Measurements from ENCODE around the gene ST6GALNAC3. TPM values are rescaled to one million over a fixed set of nuclear protein-coding genes. Genes with fewer than 3 reads are reported as not detected.

The ST6GALNAC3 gene
- total RNA-seq, 2 experiments from 2014 or later: 0.50 to 1.2 TPM

DNA sequence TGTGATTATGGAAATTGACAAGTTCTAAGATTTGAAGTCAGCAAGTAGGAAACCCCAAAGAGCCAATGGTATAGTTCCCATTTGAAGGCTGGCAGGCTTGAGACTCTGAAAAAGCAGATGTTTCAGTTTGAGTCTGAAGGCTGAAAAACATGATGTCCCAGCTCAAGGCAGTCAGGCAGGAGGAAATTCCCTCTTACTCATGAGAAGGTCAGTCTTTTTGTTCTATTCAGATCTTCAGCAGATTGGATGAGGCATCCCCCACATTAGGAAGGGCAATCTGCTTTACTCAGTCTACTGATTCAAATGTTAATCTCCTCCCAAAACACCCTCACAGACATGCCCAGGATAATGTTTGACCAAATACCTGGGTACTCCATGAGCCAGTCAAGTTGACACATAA lies 420.3 kb downstream of the ST6GALNAC3 start:
- no peak for TF ChIP-seq EZH2phosphoT487 (IDR thresholded peaks at IDR 0.05; ENCODE audit: borderline replicate concordance, low read depth, low read length)
- TF ChIP-seq, protein P1, sequence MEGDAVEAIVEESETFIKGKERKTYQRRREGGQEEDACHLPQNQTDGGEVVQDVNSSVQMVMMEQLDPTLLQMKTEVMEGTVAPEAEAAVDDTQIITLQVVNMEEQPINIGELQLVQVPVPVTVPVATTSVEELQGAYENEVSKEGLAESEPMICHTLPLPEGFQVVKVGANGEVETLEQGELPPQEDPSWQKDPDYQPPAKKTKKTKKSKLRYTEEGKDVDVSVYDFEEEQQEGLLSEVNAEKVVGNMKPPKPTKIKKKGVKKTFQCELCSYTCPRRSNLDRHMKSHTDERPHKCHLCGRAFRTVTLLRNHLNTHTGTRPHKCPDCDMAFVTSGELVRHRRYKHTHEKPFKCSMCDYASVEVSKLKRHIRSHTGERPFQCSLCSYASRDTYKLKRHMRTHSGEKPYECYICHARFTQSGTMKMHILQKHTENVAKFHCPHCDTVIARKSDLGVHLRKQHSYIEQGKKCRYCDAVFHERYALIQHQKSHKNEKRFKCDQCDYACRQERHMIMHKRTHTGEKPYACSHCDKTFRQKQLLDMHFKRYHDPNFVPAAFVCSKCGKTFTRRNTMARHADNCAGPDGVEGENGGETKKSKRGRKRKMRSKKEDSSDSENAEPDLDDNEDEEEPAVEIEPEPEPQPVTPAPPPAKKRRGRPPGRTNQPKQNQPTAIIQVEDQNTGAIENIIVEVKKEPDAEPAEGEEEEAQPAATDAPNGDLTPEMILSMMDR (conservative IDR thresholded peaks at IDR 0.05; ENCODE audit: low read length): no peak
- Histone ChIP-seq H3K27ac (ENCODE audit: low read depth, low read length, poor library complexity, severe bottlenecking) (no peak overlapping the region), H3K36me3 (ENCODE audit: insufficient read depth, low read length) (no peaks in the 10 kb centered on the region), H3K79me2 (ENCODE audit: insufficient read depth, low read depth, low read length) (no peaks in the 10 kb centered on the region), H3K9me3 (ENCODE audit: low read length) (no peaks in the 10 kb centered on the region), H3K4me3 (ENCODE audit: low read depth, low read length, poor library complexity, severe bottlenecking) (no peak overlapping the region), H4K20me1 (ENCODE audit: insufficient read depth, low read length) (no peaks in the 10 kb centered on the region), H3K4me1 (ENCODE audit: insufficient read depth, low read length, poor library complexity, severe bottlenecking) (no peaks in the 10 kb centered on the region), H3K4me2 (ENCODE audit: low read length) (no peak overlapping the region), H3K9me2 (ENCODE audit: insufficient read depth, low read length) (no peaks in the 10 kb centered on the region), H2AFZ (ENCODE audit: low read length) (no peak overlapping the region)
- POLR2A ChIA-PET: no interaction called here
- intact Hi-C loops (cut with micrococcal nuclease; ENCODE audit: unreplicated experiment): loop anchor here (5.0 kb wide), 1 partner anchor 343 kb away; no protein-coding TSS in a partner anchor
- no TSS peak for BruUV-seq (replicated peaks)
- CTCF ChIA-PET (ENCODE audit: unreplicated experiment): no interaction called here
- no peak for DNase-seq (ENCODE audit: low spot score)

DNA sequence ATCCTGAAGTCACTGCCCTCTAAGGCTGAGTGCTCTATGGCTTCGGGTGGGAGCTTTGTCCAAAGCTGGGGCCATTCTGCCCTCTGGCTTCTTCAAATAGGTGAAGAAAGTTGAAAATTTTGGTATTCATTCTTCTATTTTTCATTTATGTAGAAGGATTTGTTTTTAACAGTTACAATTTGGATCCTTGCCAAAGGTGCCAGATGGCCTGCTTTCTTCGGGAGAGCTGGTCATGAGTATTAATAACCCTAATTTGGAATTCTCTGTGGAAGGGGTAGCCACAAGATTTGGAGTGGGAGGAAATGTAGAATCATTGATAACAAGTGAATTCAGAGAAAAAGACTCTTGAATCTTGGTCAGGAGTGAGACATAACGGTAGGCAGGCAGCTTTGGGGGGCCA lies 422.3 kb downstream of the ST6GALNAC3 start:
- TF ChIP-seq, protein P1 (conservative IDR thresholded peaks at IDR 0.05; ENCODE audit: low read length): no peak
- TF ChIP-seq EZH2phosphoT487 (IDR thresholded peaks at IDR 0.05; ENCODE audit: borderline replicate concordance, low read depth, low read length): no peak
- intact Hi-C loops (cut with micrococcal nuclease; ENCODE audit: unreplicated experiment): loop anchor here (5.0 kb wide), 1 partner anchor 345 kb away; no protein-coding TSS in a partner anchor
- Histone ChIP-seq H3K27ac (ENCODE audit: low read depth, low read length, poor library complexity, severe bottlenecking) (no peak overlapping the region), H3K79me2 (ENCODE audit: insufficient read depth, low read depth, low read length) (no peaks in the 10 kb centered on the region), H3K9me3 (ENCODE audit: low read length) (no peaks in the 10 kb centered on the region), H3K4me1 (ENCODE audit: insufficient read depth, low read length, poor library complexity, severe bottlenecking) (no peaks in the 10 kb centered on the region), H2AFZ (ENCODE audit: low read length) (no peak overlapping the region), H3K9me2 (ENCODE audit: insufficient read depth, low read length) (no peaks in the 10 kb centered on the region), H3K36me3 (ENCODE audit: insufficient read depth, low read length) (no peaks in the 10 kb centered on the region), H3K4me3 (ENCODE audit: low read depth, low read length, poor library complexity, severe bottlenecking) (no peak overlapping the region), H4K20me1 (ENCODE audit: insufficient read depth, low read length) (no peaks in the 10 kb centered on the region), H3K4me2 (ENCODE audit: low read length) (no peak overlapping the region)
- BruUV-seq (replicated peaks): no TSS peak
- DNase-seq (ENCODE audit: low spot score): no peak
- CTCF ChIA-PET (ENCODE audit: unreplicated experiment): no interaction called here
- POLR2A ChIA-PET: interaction anchor here (0.6 to 1.7 kb wide), 3 partner anchors 13 to 1053 kb away, joined by 3 to 5 read pairs (median 4); no protein-coding TSS in a partner anchor

DNA sequence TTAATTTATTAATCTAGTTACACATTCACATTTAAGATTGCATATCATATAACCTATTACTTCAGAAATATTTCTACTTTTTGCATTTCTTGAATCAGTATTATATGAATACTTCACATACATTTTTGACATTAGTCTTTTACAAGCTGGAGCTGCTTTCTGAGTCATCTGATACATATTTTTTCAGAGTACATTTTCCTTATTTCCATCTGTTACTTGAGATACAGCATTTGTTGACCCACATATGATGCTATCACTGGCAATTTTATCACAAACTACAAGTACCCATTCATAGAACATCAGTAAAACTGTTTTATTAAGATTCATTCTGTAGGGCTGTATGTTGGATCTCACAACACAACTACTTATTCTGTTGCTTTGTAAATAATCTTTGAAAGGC lies 425.6 kb downstream of the ST6GALNAC3 start:
- no peak overlapping the region for H3K4me2 ChIP-seq (ENCODE audit: low read length)
- CTCF ChIA-PET (ENCODE audit: unreplicated experiment): no interaction called here
- no peak overlapping the region for H2AFZ ChIP-seq (ENCODE audit: low read length)
- H3K79me2 ChIP-seq (ENCODE audit: insufficient read depth, low read depth, low read length): no peaks in the 10 kb centered on the region
- H3K4me1 ChIP-seq (ENCODE audit: insufficient read depth, low read length, poor library complexity, severe bottlenecking): no peaks in the 10 kb centered on the region
- no TSS peak for BruUV-seq (replicated peaks)
- no peaks in the 10 kb centered on the region for H4K20me1 ChIP-seq (ENCODE audit: insufficient read depth, low read length)
- no peaks in the 10 kb centered on the region for H3K9me2 ChIP-seq (ENCODE audit: insufficient read depth, low read length)
- POLR2A ChIA-PET: interaction anchor here (0.7 kb wide), 1 partner anchor 460 kb away, joined by 3 read pairs; no protein-coding TSS in a partner anchor
- intact Hi-C loops (cut with micrococcal nuclease; ENCODE audit: unreplicated experiment): no loop called here
- no peak overlapping the region for H3K27ac ChIP-seq (ENCODE audit: low read depth, low read length, poor library complexity, severe bottlenecking)
- no peaks in the 10 kb centered on the region for H3K9me3 ChIP-seq (ENCODE audit: low read length)
- TF ChIP-seq, protein P1 (conservative IDR thresholded peaks at IDR 0.05; ENCODE audit: low read length): no peak
- TF ChIP-seq EZH2phosphoT487 (IDR thresholded peaks at IDR 0.05; ENCODE audit: borderline replicate concordance, low read depth, low read length): no peak
- no peak for DNase-seq (ENCODE audit: low spot score)
- H3K4me3 ChIP-seq (ENCODE audit: low read depth, low read length, poor library complexity, severe bottlenecking): no peak overlapping the region
- no peaks in the 10 kb centered on the region for H3K36me3 ChIP-seq (ENCODE audit: insufficient read depth, low read length)

Data from OCI-LY7 (cell line).